Right atrium auricular region (tissue), 2 donors: ENCODE data around the gene TMEM106B. TPM values are rescaled to one million over a fixed set of nuclear protein-coding genes. Genes with fewer than 3 reads are reported as not detected.
"Not testable (repeated sequence)": the region's sequence is repeated elsewhere in the genome, so short reads cannot be mapped to it uniquely, and the experiment has no call there.

Experiments used
- DNase-seq: peaks from one replicate; pipeline ENCODE4 v3.0.0-alpha.2; 2019; ENCODE audit warnings: low spot score
- H3K27ac ChIP-seq, 2 donors: fragments of 200-600 bp; sonication (generic); 1 replicate in 1 of 2; 2 replicates in 1 of 2; pipeline ENCODE4 v1.5.1; 2016 to 2019
- H3K27me3 ChIP-seq, 2 donors: fragments of 200-600 bp; sonication (generic); one replicate each; pipeline versions ENCODE4 v1.5.1 to v1.6.0; 2017 to 2019
- H3K36me3 ChIP-seq: fragments of 200-600 bp; sonication (generic); one replicate; pipeline ENCODE4 v1.5.1; 2016
- H3K4me1 ChIP-seq, 2 donors: fragments of 200-600 bp; sonication (generic); one replicate each; pipeline versions ENCODE4 v1.5.1 to v1.6.0; 2017 to 2019
- H3K4me3 ChIP-seq, 2 donors: fragments of 200-600 bp; sonication (generic); 1 replicate in 1 of 2; 2 replicates in 1 of 2; pipeline ENCODE4 v1.5.1; 2017 to 2019; ENCODE audit warnings: mild to moderate bottlenecking in 1 of 2, moderate library complexity in 1 of 2
- H3K9me3 ChIP-seq, 2 donors: fragments of 200-600 bp; sonication (generic); one replicate each; pipeline ENCODE4 v1.5.1; 2019
- total RNA-seq, 2 donors: library from RNA; depleted of rRNA; stranded (reverse); fragments of >200 nt; gene quantifications; one replicate each; pipeline ENCODE4 v1.1.0, GENCODE V29; 2016
- TF ChIP-seq, protein P1 (sequence below), 2 donors: fragments of 200-600 bp; sonication (generic); IDR thresholded peaks; one replicate each; pipeline ENCODE4 v1.5.1; 2019; ENCODE audit warnings: antibody characterized with exemption in 2 of 2

TMEM106B gene
- total RNA-seq = 10 to 100 TPM; 51.6 to 76.6 TPM

DNA sequence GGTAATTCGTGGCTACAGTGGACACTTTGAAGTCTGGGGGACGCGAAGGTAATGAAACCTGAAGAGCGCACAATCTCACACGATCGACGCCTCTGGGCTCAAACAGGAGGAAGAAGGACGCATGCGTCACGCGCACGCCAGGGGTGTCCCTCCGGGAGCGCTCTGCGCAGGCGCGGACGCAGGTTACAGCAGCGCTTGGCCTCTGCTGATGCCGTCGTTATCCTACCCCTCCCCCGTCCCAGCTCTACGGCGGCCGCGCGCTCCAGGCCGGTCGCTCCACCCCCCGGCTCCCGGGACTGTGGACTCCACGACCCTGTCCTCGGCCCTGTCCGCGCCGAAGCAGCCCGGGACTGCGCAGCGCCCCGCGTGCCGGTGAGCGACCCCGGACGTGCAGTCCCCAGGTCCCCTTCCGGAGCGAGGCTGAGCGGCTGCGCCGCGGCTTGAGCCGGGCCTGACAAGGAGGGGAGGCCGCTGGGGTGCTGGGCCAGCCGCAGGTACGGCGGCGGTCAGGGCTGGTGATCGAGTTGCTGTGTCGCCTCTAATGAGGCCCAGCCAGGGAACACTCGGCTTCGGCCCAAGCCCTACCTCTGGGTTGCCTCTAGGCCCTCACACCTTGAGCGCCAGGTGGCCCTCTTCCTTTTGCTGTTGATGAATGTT, at the start of gene TMEM106B:
TSS of gene TMEM106B (plus strand) at position 241 of the 657 bp plus-strand sequence. CDS start 3,517 bp downstream, outside the sequence.
- Histone ChIP-seq H3K4me3 (peak within 1 kb of the TSS; percentile 79), H3K27me3 (no peaks in the 10 kb centered on the region), H3K27ac (peak within 1 kb of the TSS; percentile 93 to 97), H3K9me3 (no peaks in the 10 kb centered on the region), H3K4me1 (peaks cover 0 to 14% of the 10 kb centered on the region in 2 donors), H3K36me3 (no peaks in the 10 kb centered on the region)
- peak; percentile 97 for DNase-seq
- TF ChIP-seq, protein P1, sequence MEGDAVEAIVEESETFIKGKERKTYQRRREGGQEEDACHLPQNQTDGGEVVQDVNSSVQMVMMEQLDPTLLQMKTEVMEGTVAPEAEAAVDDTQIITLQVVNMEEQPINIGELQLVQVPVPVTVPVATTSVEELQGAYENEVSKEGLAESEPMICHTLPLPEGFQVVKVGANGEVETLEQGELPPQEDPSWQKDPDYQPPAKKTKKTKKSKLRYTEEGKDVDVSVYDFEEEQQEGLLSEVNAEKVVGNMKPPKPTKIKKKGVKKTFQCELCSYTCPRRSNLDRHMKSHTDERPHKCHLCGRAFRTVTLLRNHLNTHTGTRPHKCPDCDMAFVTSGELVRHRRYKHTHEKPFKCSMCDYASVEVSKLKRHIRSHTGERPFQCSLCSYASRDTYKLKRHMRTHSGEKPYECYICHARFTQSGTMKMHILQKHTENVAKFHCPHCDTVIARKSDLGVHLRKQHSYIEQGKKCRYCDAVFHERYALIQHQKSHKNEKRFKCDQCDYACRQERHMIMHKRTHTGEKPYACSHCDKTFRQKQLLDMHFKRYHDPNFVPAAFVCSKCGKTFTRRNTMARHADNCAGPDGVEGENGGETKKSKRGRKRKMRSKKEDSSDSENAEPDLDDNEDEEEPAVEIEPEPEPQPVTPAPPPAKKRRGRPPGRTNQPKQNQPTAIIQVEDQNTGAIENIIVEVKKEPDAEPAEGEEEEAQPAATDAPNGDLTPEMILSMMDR (IDR thresholded peaks at IDR 0.05) = no peak

DNA sequence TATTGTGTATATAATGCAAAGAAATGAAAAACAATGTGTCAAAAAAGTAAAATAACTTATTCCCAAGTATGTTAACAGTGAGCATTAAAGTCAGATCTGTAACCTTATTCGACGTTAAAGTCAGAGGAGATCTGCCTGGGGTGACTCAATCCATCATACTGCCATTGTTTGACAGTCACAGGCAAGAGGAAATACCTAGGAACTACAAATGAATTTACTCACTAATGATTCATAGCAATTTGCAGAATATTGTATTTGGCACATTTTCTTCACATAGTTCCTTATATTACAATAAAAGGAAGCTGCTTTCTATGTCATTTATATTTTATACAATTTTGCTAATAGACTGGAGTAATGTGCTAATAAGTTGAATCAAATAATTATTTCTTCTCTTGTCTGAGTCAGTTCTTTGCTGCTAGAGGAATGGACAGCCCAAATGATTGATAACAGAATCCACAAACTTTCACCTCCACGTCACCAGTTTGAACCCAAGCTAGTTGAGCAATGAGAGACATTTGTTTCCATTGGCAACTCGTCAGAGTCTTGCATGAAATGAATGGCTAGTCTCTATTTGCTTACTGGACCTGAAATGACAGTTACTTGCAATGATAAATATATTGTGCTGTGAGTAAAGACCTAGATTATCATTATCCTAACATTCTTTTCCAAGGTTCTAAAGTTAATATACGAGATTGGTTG, 48.5 kb upstream of the TMEM106B start:
- TF ChIP-seq, protein P1 (IDR thresholded peaks at IDR 0.05) = no peak
- H3K36me3 ChIP-seq = no peaks in the 10 kb centered on the region
- H3K27me3 ChIP-seq = no peaks in the 10 kb centered on the region
- no peaks in the 10 kb centered on the region for H3K4me1 ChIP-seq
- H3K9me3 ChIP-seq = no peaks in the 10 kb centered on the region
- H3K27ac ChIP-seq = no peak overlapping the region
- no peak for DNase-seq
- H3K4me3 ChIP-seq = no peak overlapping the region

DNA sequence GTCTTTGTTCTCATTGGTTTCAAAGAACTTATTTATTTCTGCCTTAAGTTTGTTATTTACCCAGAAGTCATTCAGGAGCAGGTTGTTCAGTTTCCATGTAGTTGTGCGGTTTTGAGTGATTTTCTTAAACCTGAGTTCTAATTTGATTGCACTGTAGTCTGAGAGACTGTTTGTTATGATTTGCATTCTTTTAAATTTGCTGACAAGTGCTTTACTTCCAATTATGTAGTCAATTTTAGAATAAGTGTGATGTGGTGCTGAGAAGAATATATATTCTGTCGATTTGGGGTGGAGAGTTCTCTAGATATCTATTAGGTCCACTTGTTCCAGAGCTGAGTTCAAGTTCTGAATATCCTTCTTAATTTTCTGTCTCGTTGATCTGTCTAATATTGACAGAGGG, 43.0 kb upstream of the TMEM106B start:
- H3K4me3 ChIP-seq, H3K4me1 ChIP-seq: not testable (repeated sequence)

DNA sequence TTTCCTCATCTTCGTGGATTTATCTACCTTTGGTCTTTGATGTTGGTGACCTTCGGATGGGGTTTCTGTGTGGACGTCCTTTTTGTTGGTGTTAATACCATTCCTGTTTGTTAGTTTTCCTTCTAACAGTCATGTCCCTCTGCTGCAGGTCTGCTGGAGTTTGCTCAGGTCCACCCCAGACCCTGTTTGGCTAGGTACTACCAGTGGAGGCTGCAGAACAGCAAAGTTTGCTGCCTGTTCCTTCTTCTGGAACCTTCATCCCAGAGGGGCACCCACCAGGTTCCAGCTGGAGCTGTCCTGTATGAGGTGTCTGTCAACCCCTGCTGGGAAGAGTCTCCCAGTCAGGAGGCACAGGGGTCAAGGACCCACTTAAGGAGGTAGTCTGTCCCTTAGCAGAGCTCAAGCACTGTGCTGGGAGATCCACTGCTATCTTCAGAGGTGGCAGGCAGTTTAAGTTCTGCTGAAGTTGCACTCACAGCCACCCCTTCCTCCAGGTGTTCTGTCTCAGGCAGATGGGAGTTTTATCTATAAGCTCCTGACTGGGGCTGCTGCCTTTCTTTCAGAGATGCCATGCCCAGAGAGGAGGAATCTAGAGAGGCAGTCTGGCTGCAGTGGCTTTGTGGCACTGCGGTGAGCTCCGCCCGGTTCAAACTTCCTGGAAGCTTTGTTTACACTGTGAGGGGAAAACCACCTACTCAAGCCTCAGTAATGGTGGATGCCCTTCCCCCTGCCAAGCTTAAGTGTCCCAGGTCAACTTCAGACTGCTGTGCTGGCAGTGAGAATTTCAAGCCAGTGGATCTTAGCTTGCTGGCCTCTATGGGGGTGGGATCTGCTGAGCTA, 40.9 kb upstream of the TMEM106B start:
- not testable (repeated sequence) for H3K36me3 ChIP-seq, H3K9me3 ChIP-seq, H3K4me1 ChIP-seq, H3K27me3 ChIP-seq, H3K4me3 ChIP-seq, DNase-seq, H3K27ac ChIP-seq

More for the DNA sequence above, 43.0 kb upstream of the TMEM106B start:
- not testable (repeated sequence) for H3K27me3 ChIP-seq, H3K36me3 ChIP-seq, H3K27ac ChIP-seq, DNase-seq, H3K9me3 ChIP-seq

DNA sequence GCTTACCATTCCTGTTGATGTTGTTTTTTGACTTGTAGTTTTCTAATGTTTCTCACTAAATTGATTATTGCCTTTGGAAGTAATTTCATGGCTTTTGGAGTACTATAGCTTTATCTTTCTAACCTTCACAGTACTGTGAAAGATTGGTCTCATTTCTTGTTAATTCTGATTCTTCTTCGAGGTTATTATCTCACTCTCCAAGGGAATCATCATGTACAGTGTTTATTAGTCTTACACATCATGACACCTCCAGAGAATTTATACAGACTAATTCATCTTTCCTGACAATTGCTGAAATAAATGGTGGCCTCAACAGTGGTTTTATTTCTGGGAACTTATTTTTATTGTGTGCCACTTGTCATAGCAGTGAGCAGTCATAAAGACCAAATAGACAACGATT, 37.4 kb upstream of the TMEM106B start:
- Histone ChIP-seq H3K27me3 (no peaks in the 10 kb centered on the region), H3K9me3 (no peaks in the 10 kb centered on the region), H3K4me3 (no peak overlapping the region), H3K4me1 (no peaks in the 10 kb centered on the region), H3K36me3 (no peaks in the 10 kb centered on the region), H3K27ac (no peak overlapping the region)
- TF ChIP-seq, protein P1 (IDR thresholded peaks at IDR 0.05) = no peak
- no peak for DNase-seq

DNA sequence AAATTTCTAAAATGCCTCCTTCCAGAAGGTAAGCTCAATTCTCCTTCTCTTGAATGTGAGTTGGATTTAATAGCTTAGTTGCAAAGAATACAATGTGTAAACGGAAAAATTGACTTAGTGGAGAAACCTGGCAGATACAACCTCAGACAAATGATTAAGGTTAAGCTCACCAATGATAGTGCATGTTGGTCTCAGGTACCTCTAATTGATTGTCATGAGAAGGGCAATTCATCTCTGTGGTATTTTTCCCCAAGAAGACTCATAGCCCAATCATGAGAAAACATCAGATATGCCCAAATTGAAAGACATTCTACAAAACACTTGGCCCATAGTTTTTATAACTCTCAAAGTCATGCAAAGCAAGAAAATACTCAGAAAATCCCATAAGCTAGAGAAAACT, 36.2 kb upstream of the TMEM106B start:
- no peaks in the 10 kb centered on the region for H3K27me3 ChIP-seq
- H3K9me3 ChIP-seq = no peaks in the 10 kb centered on the region
- no peak overlapping the region for H3K4me3 ChIP-seq
- H3K27ac ChIP-seq = no peak overlapping the region
- TF ChIP-seq, protein P1 (IDR thresholded peaks at IDR 0.05) = no peak
- H3K36me3 ChIP-seq = no peaks in the 10 kb centered on the region
- no peaks in the 10 kb centered on the region for H3K4me1 ChIP-seq
- DNase-seq = no peak
